Immature natural killer cell (primary cell): ENCODE data around the gene CD84. TPM values are rescaled to one million over a fixed set of nuclear protein-coding genes. Genes with fewer than 3 reads are reported as not detected.
"Not testable (repeated sequence)": the region's sequence is repeated elsewhere in the genome, so short reads cannot be mapped to it uniquely, and the experiment has no call there.

Source experiments
- DNase-seq, 3 donors: peaks; one replicate each; pipeline ENCODE4 v3.0.0; 2022; ENCODE audit warnings: mixed read lengths in 1 of 3
- H3K27ac Mint-ChIP-seq, 6 donors: one replicate each; pipeline ENCODE4 v1.8.0; 2020; ENCODE audit warnings: mixed read lengths in 6 of 6, mild to moderate bottlenecking in 5 of 6, inconsistent platforms in 4 of 6, moderate library complexity in 3 of 6
- H3K27me3 Mint-ChIP-seq, 3 donors: one replicate each; pipeline ENCODE4 v1.8.0; 2020 to 2021; ENCODE audit warnings: low read depth in 3 of 3, mild to moderate bottlenecking in 3 of 3, mixed read lengths in 3 of 3, moderate library complexity in 3 of 3, inconsistent platforms in 1 of 3
- H3K36me3 Mint-ChIP-seq, 3 donors: one replicate each; pipeline ENCODE4 v1.8.0; 2020; ENCODE audit warnings: mixed read lengths in 3 of 3, inconsistent platforms in 2 of 3, mild to moderate bottlenecking in 2 of 3
- H3K4me1 Mint-ChIP-seq, 2 donors: one replicate each; pipeline ENCODE4 v1.8.0; 2020; ENCODE audit warnings: inconsistent platforms in 2 of 2, mild to moderate bottlenecking in 2 of 2, mixed read lengths in 2 of 2, moderate library complexity in 1 of 2
- H3K4me3 Mint-ChIP-seq, 5 donors: one replicate each; pipeline ENCODE4 v1.8.0; 2020; ENCODE audit warnings: mild to moderate bottlenecking in 5 of 5, mixed read lengths in 5 of 5, inconsistent platforms in 3 of 5, moderate library complexity in 3 of 5
- H3K9me3 Mint-ChIP-seq, 6 donors: one replicate each; pipeline ENCODE4 v1.8.0; 2020; ENCODE audit warnings: mild to moderate bottlenecking in 6 of 6, mixed read lengths in 6 of 6, inconsistent platforms in 4 of 6, moderate library complexity in 3 of 6
- polyA plus RNA-seq, 3 donors: library from polyadenylated mRNA; unstranded; fragments of 300-500 nt; fragmentation: Illumina TruSeq; gene quantifications; one replicate each; pipeline ENCODE4 v1.2.3, GENCODE V29; 2021

Gene CD84
- polyA plus RNA-seq, 3 donors from 2014 or later: 2.1 to 3.9 (median 3.0) TPM

- H3K36me3 Mint-ChIP-seq: peaks cover 4 to 17% (median 7%) of the 10 kb centered on the region in 3 donors
These were observed 27.3 kb upstream of the CD84 start for GRCh38 chr1:160606611-160607010.

GRCh38 chr1:160605792-160606479 is 26.6 kb upstream of the CD84 start:
- Mint-ChIP-seq H3K36me3 (peaks cover 4 to 24% (median 7%) of the 10 kb centered on the region in 3 donors), H3K4me1 (peaks cover 13 to 20% of the 10 kb centered on the region in 2 donors), H3K27ac (no peak overlapping the region), H3K4me3 (no peak overlapping the region), H3K27me3 (peaks cover 0 to 2% (median 1%) of the 10 kb centered on the region in 3 donors), H3K9me3 (peaks cover 0 to 26% (median 22%) of the 10 kb centered on the region in 6 donors)
- DNase-seq: no peak

More at GRCh38 chr1:160606611-160607010, 27.3 kb upstream of the CD84 start:
- H3K9me3 Mint-ChIP-seq: peaks cover 0 to 20% (median 17%) of the 10 kb centered on the region in 6 donors
- no peak overlapping the region for H3K4me3 Mint-ChIP-seq
- H3K27me3 Mint-ChIP-seq: peaks cover 0 to 5% (median 2%) of the 10 kb centered on the region in 3 donors
- H3K27ac Mint-ChIP-seq: peak overlapping the region; percentile 66 to 86 (median 79)
- peaks cover 13 to 20% of the 10 kb centered on the region in 2 donors for H3K4me1 Mint-ChIP-seq
- no peak for DNase-seq

GRCh38 chr1:160605205-160605604 is 25.9 kb upstream of the CD84 start:
- peaks cover 4 to 24% (median 7%) of the 10 kb centered on the region in 3 donors for H3K36me3 Mint-ChIP-seq
- peaks cover 13 to 20% of the 10 kb centered on the region in 2 donors for H3K4me1 Mint-ChIP-seq
- no peak for DNase-seq
- no peak overlapping the region for H3K4me3 Mint-ChIP-seq
- peaks cover 2 to 28% (median 22%) of the 10 kb centered on the region in 6 donors for H3K9me3 Mint-ChIP-seq
- H3K27ac Mint-ChIP-seq: no peak overlapping the region
- peaks cover 0 to 3% (median 1%) of the 10 kb centered on the region in 3 donors for H3K27me3 Mint-ChIP-seq

GRCh38 chr1:160597705-160598104 is 18.4 kb upstream of the CD84 start:
- no peaks in the 10 kb centered on the region for H3K4me1 Mint-ChIP-seq
- H3K27me3 Mint-ChIP-seq: peaks cover 2 to 7% (median 4%) of the 10 kb centered on the region in 3 donors
- H3K4me3 Mint-ChIP-seq: no peak overlapping the region
- H3K27ac Mint-ChIP-seq: peak overlapping the region in 1 of 6 donors; percentile 27
- peaks cover 10 to 20% (median 14%) of the 10 kb centered on the region in 3 donors for H3K36me3 Mint-ChIP-seq
- peaks cover 6 to 21% (median 12%) of the 10 kb centered on the region in 6 donors for H3K9me3 Mint-ChIP-seq
- no peak for DNase-seq

- Mint-ChIP-seq H3K4me3 (no peak overlapping the region), H3K27ac (no peak overlapping the region), H3K9me3 (peaks cover 6 to 18% (median 11%) of the 10 kb centered on the region in 6 donors), H3K27me3 (peaks cover 2 to 7% (median 4%) of the 10 kb centered on the region in 3 donors), H3K36me3 (peaks cover 10 to 22% (median 13%) of the 10 kb centered on the region in 3 donors), H3K4me1 (no peaks in the 10 kb centered on the region)
- DNase-seq: no peak
These were observed 17.8 kb upstream of the CD84 start for GRCh38 chr1:160597051-160597450.

GRCh38 chr1:160590488-160590887 is 11.2 kb upstream of the CD84 start:
- no peaks in the 10 kb centered on the region for H3K4me1 Mint-ChIP-seq
- DNase-seq: no peak

GRCh38 chr1:160588468-160588867 is 9.2 kb upstream of the CD84 start:
- H3K9me3 Mint-ChIP-seq: peaks cover 0 to 5% (median under 1%) of the 10 kb centered on the region in 6 donors
- H3K4me1 Mint-ChIP-seq: no peaks in the 10 kb centered on the region
- H3K4me3 Mint-ChIP-seq: no peak overlapping the region
- H3K27ac Mint-ChIP-seq: no peak overlapping the region
- no peak for DNase-seq
- H3K27me3 Mint-ChIP-seq: peaks cover 2% of the 10 kb centered on the region in 3 donors
- peaks cover 0 to 6% (median 4%) of the 10 kb centered on the region in 3 donors for H3K36me3 Mint-ChIP-seq

More at GRCh38 chr1:160590488-160590887, 11.2 kb upstream of the CD84 start:
- Mint-ChIP-seq H3K4me3 (no peak overlapping the region), H3K27me3 (peaks cover 2 to 4% (median 2%) of the 10 kb centered on the region in 3 donors), H3K9me3 (peaks cover 0 to 6% (median 4%) of the 10 kb centered on the region in 6 donors), H3K27ac (no peak overlapping the region), H3K36me3 (peaks cover 4 to 10% (median 10%) of the 10 kb centered on the region in 3 donors)

GRCh38 chr1:160584784-160585183 is 5.5 kb upstream of the CD84 start:
- Mint-ChIP-seq H3K27me3 (peaks cover 0 to 3% (median 2%) of the 10 kb centered on the region in 3 donors), H3K9me3 (peaks cover 0 to 2% (median 0%) of the 10 kb centered on the region in 6 donors), H3K36me3 (no peaks in the 10 kb centered on the region), H3K4me1 (peaks cover 12 to 14% of the 10 kb centered on the region in 2 donors), H3K27ac (no peak overlapping the region), H3K4me3 (no peak overlapping the region)
- DNase-seq: no peak

- H3K36me3 Mint-ChIP-seq, H3K27me3 Mint-ChIP-seq, H3K4me3 Mint-ChIP-seq, H3K27ac Mint-ChIP-seq, DNase-seq, H3K9me3 Mint-ChIP-seq: not testable (repeated sequence)
- H3K4me1 Mint-ChIP-seq: peaks cover 30 to 32% of the 10 kb centered on the region in 2 donors
These were observed 3.7 kb upstream of the CD84 start for GRCh38 chr1:160582976-160583375.

GRCh38 chr1:160581961-160582360 is 2.7 kb upstream of the CD84 start:
- Mint-ChIP-seq H3K36me3 (no peaks in the 10 kb centered on the region), H3K9me3 (peaks cover 0 to 2% (median 0%) of the 10 kb centered on the region in 6 donors), H3K27ac (peak overlapping the region in 1 of 6 donors; percentile 7), H3K4me1 (peaks cover 39 to 43% of the 10 kb centered on the region in 2 donors), H3K4me3 (no peak overlapping the region), H3K27me3 (peaks cover 0 to 5% (median 0%) of the 10 kb centered on the region in 3 donors)
- DNase-seq: no peak

- Mint-ChIP-seq H3K27me3 (peaks cover 0 to 5% (median 0%) of the 10 kb centered on the region in 3 donors), H3K36me3 (no peaks in the 10 kb centered on the region), H3K4me1 (peaks cover 53% of the 10 kb centered on the region in 2 donors), H3K4me3 (peak overlapping the region in 1 of 5 donors; percentile 9), H3K27ac (peak overlapping the region in 2 of 6 donors; percentile 35 to 38), H3K9me3 (peaks cover 0 to 2% (median 0%) of the 10 kb centered on the region in 6 donors)
- DNase-seq: no peak
These were observed 1.0 kb upstream of the CD84 start for GRCh38 chr1:160580221-160580812.

GRCh38 chr1:160578525-160579191 is 638 bp downstream of the CD84 start:
- Mint-ChIP-seq H3K4me3 (peak overlapping the region; percentile 81 to 93 (median 87)), H3K36me3 (peaks cover 0 to under 1% (median 0%) of the 10 kb centered on the region in 3 donors), H3K9me3 (peaks cover 0 to 2% (median 0%) of the 10 kb centered on the region in 6 donors), H3K27me3 (peaks cover 0 to 4% (median 0%) of the 10 kb centered on the region in 3 donors), H3K27ac (peak overlapping the region; percentile 74 to 94 (median 85)), H3K4me1 (peaks cover 61 to 62% of the 10 kb centered on the region in 2 donors)
- no peak for DNase-seq

GRCh38 chr1:160578175-160578524 is 1.1 kb downstream of the CD84 start:
- Mint-ChIP-seq H3K4me3 (peak overlapping the region; percentile 81 to 93 (median 87)), H3K9me3 (peaks cover 0 to 2% (median 0%) of the 10 kb centered on the region in 6 donors), H3K27ac (peak overlapping the region; percentile 74 to 94 (median 85)), H3K27me3 (peaks cover 0 to 3% (median 0%) of the 10 kb centered on the region in 3 donors), H3K36me3 (peaks cover 0 to 5% (median 0%) of the 10 kb centered on the region in 3 donors), H3K4me1 (peaks cover 61 to 62% of the 10 kb centered on the region in 2 donors)
- DNase-seq: no peak
